DOHH2 (cell line): Measurements from ENCODE around the gene IGLON5.

Source experiments
- H3F3A ChIP-seq: fragments of 200-600 bp; sonication (generic), shearing (Covaris generic); 2 replicates; pipeline ENCODE4 v1.6.0; 2016; ENCODE audit warnings: antibody characterized with exemption, mild to moderate bottlenecking; ENCODE audit not compliant: control insufficient read depth, insufficient read depth
- H3K27ac ChIP-seq: fragments of 200-600 bp; sonication (generic); 2 replicates; pipeline ENCODE4 v1.5.1; 2014; ENCODE audit warnings: low read depth, mild to moderate bottlenecking, low read length, moderate library complexity
- H3K27me3 ChIP-seq: fragments of 200-600 bp; sonication (generic); 2 replicates; pipeline ENCODE4 v1.6.1; 2014; ENCODE audit warnings: mild to moderate bottlenecking, low read length, mixed read lengths; ENCODE audit not compliant: control insufficient read depth
- H3K36me3 ChIP-seq: fragments of 200-600 bp; sonication (generic); 2 replicates; pipeline ENCODE4 v1.6.1; 2014; ENCODE audit warnings: mild to moderate bottlenecking, low read length, moderate library complexity, mixed read lengths; ENCODE audit not compliant: control insufficient read depth
- H3K4me1 ChIP-seq: fragments of 200-600 bp; sonication (generic); 2 replicates; pipeline ENCODE4 v1.6.1; 2014; ENCODE audit warnings: mild to moderate bottlenecking, low read length, mixed read lengths; ENCODE audit not compliant: control insufficient read depth
- H3K4me2 ChIP-seq: fragments of 200-600 bp; sonication (generic); 2 replicates; pipeline ENCODE4 v1.6.0; 2014; ENCODE audit warnings: mild to moderate bottlenecking, low read length, moderate library complexity
- H3K4me3 ChIP-seq: fragments of 200-600 bp; sonication (generic); 2 replicates; pipeline ENCODE4 v1.5.1; 2014; ENCODE audit warnings: mild to moderate bottlenecking, low read length, mixed read lengths
- H3K79me2 ChIP-seq: fragments of 200-600 bp; sonication (generic); 2 replicates; pipeline ENCODE4 v1.6.1; 2014; ENCODE audit warnings: mild to moderate bottlenecking, low read length, mixed read lengths; ENCODE audit not compliant: control insufficient read depth
- H3K9me2 ChIP-seq: fragments of 200-600 bp; sonication (generic); replicated peaks from 2 replicates; pipeline ENCODE4 v1.6.1; 2014; ENCODE audit warnings: mild to moderate bottlenecking, low read length, mixed read lengths; ENCODE audit not compliant: control insufficient read depth
- H3K9me3 ChIP-seq: fragments of 200-600 bp; sonication (generic); 2 replicates; pipeline ENCODE4 v1.6.1; 2014; ENCODE audit warnings: antibody characterized with exemption, low read length, mixed read lengths; ENCODE audit not compliant: control insufficient read depth, insufficient read depth
- H4K20me1 ChIP-seq: fragments of 200-600 bp; sonication (generic); 2 replicates; pipeline ENCODE4 v1.6.0; 2014; ENCODE audit warnings: low read depth, mild to moderate bottlenecking, antibody characterized with exemption, low read length, moderate library complexity; ENCODE audit not compliant: control insufficient read depth, insufficient read depth
- EZH2phosphoT487 ChIP-seq: fragments of 200-600 bp; sonication (generic); IDR thresholded peaks from 2 replicates; pipeline ENCODE4 v1.6.1; 2017; ENCODE audit warnings: borderline replicate concordance, mild to moderate bottlenecking, antibody characterized with exemption, low read length, moderate library complexity, mixed read lengths
- TF ChIP-seq, protein P1 (sequence below): fragments of 200-600 bp; sonication (generic); IDR thresholded peaks from one replicate; pipeline ENCODE4 v1.5.1; 2014; ENCODE audit warnings: antibody characterized with exemption, mild to moderate bottlenecking, low read depth, low read length; ENCODE audit not compliant: poor library complexity, severe bottlenecking

Gene IGLON5

DNA sequence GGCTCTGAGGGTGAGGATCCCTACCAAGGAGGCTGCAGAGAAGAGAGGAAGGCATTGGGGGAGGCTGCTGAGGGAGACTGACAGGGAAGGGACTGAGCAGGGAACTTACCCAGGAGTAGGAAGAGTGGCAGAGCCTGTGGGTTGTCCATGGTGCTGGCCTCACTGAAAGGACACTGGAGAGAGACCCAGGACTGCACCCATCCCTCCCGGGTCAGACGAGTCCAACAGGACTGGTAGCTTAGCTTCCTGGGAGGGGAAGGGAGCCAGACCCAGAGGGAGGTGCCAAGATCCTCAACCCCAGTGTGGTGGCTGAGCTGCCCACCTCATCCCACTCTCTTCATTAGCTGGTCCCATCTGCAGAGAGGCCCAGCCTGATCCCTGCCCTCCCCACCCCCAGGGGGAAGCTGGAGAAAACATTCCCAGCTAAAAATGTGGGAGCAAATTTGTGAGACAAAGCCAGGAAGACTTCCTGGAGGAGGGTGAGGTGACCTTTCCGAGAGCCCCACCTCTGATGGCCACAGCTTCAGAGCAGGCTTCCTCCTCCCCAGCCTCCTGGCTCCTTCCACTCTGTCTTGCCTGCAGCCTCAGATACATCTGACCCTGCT lies 30.6 kb downstream of the IGLON5 start, which contains the start of gene VSIG10L:
VSIG10L (minus strand) TSS at position 164 of the 605 bp plus-strand sequence; CDS start at position 149, 15 bp downstream.
- Histone ChIP-seq H3K36me3 (peaks cover 6% of the 10 kb centered on the region; the same call in 1 of the 2 replicates), H3K27me3 (peaks cover 2% of the 10 kb centered on the region; the same call in 1 of the 2 replicates), H3K4me1 (peaks cover 17% of the 10 kb centered on the region), H3K4me2 (no peak within 1 kb of the TSS), H3K27ac (no peak within 1 kb of the TSS), H3K9me3 (no peaks in the 10 kb centered on the region), H3F3A (peaks cover 5% of the 10 kb centered on the region; the same call in 1 of the 2 replicates), H4K20me1 (no peaks in the 10 kb centered on the region), H3K9me2 (no peaks in the 10 kb centered on the region), H3K79me2 (no peaks in the 10 kb centered on the region), H3K4me3 (no peak within 1 kb of the TSS)
- no peak for TF ChIP-seq EZH2phosphoT487
- TF ChIP-seq, protein P1, sequence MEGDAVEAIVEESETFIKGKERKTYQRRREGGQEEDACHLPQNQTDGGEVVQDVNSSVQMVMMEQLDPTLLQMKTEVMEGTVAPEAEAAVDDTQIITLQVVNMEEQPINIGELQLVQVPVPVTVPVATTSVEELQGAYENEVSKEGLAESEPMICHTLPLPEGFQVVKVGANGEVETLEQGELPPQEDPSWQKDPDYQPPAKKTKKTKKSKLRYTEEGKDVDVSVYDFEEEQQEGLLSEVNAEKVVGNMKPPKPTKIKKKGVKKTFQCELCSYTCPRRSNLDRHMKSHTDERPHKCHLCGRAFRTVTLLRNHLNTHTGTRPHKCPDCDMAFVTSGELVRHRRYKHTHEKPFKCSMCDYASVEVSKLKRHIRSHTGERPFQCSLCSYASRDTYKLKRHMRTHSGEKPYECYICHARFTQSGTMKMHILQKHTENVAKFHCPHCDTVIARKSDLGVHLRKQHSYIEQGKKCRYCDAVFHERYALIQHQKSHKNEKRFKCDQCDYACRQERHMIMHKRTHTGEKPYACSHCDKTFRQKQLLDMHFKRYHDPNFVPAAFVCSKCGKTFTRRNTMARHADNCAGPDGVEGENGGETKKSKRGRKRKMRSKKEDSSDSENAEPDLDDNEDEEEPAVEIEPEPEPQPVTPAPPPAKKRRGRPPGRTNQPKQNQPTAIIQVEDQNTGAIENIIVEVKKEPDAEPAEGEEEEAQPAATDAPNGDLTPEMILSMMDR, result no peak

DNA sequence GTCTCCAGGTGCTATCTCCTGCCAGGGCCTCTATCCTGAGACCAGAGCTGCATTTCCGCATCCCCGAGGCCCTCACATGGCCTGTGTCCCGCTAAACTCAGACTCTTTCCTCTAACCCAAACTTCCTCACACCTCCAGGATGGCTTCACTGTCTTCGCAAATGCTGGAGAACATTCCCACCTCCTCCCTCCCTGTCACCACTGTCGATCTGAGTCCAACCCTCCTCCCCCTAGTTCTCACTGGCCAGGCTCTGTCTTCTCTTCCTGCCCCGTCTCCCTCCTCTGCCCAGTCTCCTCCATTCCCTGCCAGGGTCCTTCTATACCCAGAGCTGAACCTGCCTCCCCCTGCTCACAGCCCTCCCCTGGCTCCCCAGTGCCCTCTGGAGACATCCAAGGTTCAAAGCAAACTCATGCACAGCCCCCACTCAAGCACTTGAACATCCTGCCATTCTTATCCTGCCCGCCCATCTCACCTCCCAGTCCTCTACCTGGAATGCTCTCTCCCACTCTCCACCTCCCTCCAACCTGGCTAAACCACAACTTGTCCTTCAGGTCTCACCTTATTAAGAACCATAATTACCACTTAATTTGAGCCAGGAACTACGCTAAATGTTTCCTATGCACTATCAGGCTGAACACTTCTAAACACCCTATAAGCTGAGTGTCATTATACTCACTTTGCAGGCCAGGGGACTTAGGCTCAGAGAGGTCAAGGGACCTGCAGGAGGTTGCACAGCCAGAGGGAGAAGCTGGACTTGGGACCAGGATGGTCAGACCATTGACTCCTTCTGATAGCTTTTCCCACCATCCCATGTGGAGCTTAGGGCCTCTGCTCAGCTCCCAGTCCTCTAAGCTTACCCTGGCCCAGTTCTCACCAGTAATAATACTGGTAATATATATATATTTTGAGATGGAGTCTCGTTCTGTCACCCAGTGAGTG lies 31.5 kb downstream of the IGLON5 start:
- H3F3A ChIP-seq, result peaks cover 5% of the 10 kb centered on the region; the same call in 1 of the 2 replicates
- H3K4me2 ChIP-seq, result no peak overlapping the region
- TF ChIP-seq, protein P1, result no peak
- TF ChIP-seq EZH2phosphoT487, result no peak
- peaks cover 2% of the 10 kb centered on the region; the same call in 1 of the 2 replicates for H3K27me3 ChIP-seq
- H4K20me1 ChIP-seq, result no peaks in the 10 kb centered on the region
- H3K9me3 ChIP-seq, result no peaks in the 10 kb centered on the region
- peaks cover 6% of the 10 kb centered on the region; the same call in 1 of the 2 replicates for H3K36me3 ChIP-seq
- no peak overlapping the region for H3K27ac ChIP-seq
- H3K4me3 ChIP-seq, result no peak overlapping the region
- H3K4me1 ChIP-seq, result peaks cover 17% of the 10 kb centered on the region
- H3K9me2 ChIP-seq, result no peaks in the 10 kb centered on the region
- no peaks in the 10 kb centered on the region for H3K79me2 ChIP-seq

DNA sequence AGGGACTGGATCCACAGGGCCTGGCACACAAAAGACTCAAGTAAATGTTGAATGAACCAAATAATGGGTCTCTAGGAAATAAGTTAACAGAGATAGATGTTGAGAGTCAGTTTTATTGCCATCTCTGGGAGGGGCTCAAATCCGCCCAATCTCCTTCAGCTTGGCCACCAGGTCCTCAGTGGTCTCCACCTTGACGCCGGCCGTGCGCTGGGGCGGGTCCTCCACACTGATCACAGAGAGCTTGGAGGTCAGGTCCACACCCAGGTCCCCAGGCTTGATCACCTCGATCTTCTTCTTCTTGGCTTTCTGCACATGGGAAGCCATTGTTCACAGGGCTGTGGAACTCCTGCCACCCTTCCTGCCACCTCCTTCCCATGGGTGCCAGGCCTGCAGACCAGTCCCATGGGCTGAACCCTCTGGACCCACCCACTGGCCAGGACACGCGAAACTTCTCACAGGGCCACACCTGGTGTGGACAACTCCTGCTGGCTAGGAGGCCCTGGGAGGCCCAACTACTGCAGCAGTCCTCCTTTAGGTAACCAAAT lies 33.7 kb downstream of the IGLON5 start:
- 0 out of 2 replicates have a peak, but pooled peaks cover 5% of the 10 kb centered on the region for H3K4me1 ChIP-seq
- no peak overlapping the region for H3K4me2 ChIP-seq
- H3K27ac ChIP-seq, result no peak overlapping the region
- no peaks in the 10 kb centered on the region for H3K9me3 ChIP-seq
- H3K9me2 ChIP-seq, result no peaks in the 10 kb centered on the region
- peaks cover 10% of the 10 kb centered on the region; the same call in 1 of the 2 replicates for H3F3A ChIP-seq
- H3K27me3 ChIP-seq, result no peaks in the 10 kb centered on the region; the same call in 1 of the 2 replicates
- no peak overlapping the region for H3K4me3 ChIP-seq
- TF ChIP-seq EZH2phosphoT487, result no peak
- TF ChIP-seq, protein P1, result no peak
- H3K36me3 ChIP-seq, result peaks cover 6% of the 10 kb centered on the region; the same call in 1 of the 2 replicates
- no peaks in the 10 kb centered on the region for H3K79me2 ChIP-seq
- no peaks in the 10 kb centered on the region for H4K20me1 ChIP-seq
